CD14-positive monocyte (primary cell): ENCODE results near the gene PTPN14. TPM values are rescaled to one million over a fixed set of nuclear protein-coding genes. Genes with fewer than 3 reads are reported as not detected.
A peak's percentile ranks its signal among the peaks of the same experiment; 100 is the strongest.

Experiments
- DNase-seq, 3 donors: peaks; one replicate each; pipeline ENCODE4 v3.0.0-alpha.2; 2011 to 2022
- H2AFZ ChIP-seq: 2 replicates; pipeline ENCODE4 v1.6.0; 2012; ENCODE audit warnings: mild to moderate bottlenecking, low read depth, low read length, inconsistent platforms; ENCODE audit not compliant: insufficient read depth, poor library complexity, severe bottlenecking
- H3K27ac ChIP-seq, 2 donors: 1 replicate in 1 of 2; 2 replicates in 1 of 2; pipeline ENCODE4 v1.5.1; 2012 to 2013; ENCODE audit warnings: low read length in 2 of 2, control low read depth in 1 of 2, inconsistent platforms in 1 of 2, low read depth in 1 of 2, mild to moderate bottlenecking in 1 of 2
- H3K27me3 ChIP-seq, 2 donors: one replicate each; pipeline versions ENCODE4 v1.6.0 to v1.6.1; 2011 to 2013; ENCODE audit warnings: low read length in 2 of 2; ENCODE audit not compliant: control insufficient read depth in 2 of 2, insufficient read depth in 2 of 2
- H3K36me3 ChIP-seq, 2 donors: replicated peaks in 1 of 2; 1 replicate in 1 of 2; 2 replicates in 1 of 2; pipeline versions ENCODE4 v1.5.1 to v1.6.1; 2012 to 2013; ENCODE audit warnings: low read length in 2 of 2, control low read depth in 1 of 2, inconsistent platforms in 1 of 2, mild to moderate bottlenecking in 1 of 2; ENCODE audit not compliant: insufficient read depth in 2 of 2, control insufficient read depth in 1 of 2
- H3K4me1 ChIP-seq, 2 donors: 1 replicate in 1 of 2; 2 replicates in 1 of 2; pipeline versions ENCODE4 v1.5.1 to v1.6.1; 2012 to 2013; ENCODE audit warnings: low read length in 2 of 2, control low read depth in 1 of 2, inconsistent platforms in 1 of 2, mild to moderate bottlenecking in 1 of 2, moderate library complexity in 1 of 2; ENCODE audit not compliant: insufficient read depth in 2 of 2, control insufficient read depth in 1 of 2
- H3K4me2 ChIP-seq: replicated peaks from 2 replicates; pipeline ENCODE3; 2012; ENCODE audit warnings: low read length, moderate library complexity, mild to moderate bottlenecking; ENCODE audit not compliant: poor library complexity, severe bottlenecking; ENCODE audit errors: extremely low read depth
- H3K4me3 ChIP-seq, 3 experiments: fragments of 200-600 bp in 1 of 3; sonication (generic) in 1 of 3; replicated peaks in 1 of 3; 1 replicate in 2 of 3; 2 replicates in 1 of 3; pipeline ENCODE4 v1.5.1; 2011 to 2013; ENCODE audit warnings: low read length in 3 of 3, mild to moderate bottlenecking in 3 of 3, control low read depth in 2 of 3, low read depth in 2 of 3, inconsistent platforms in 1 of 3, moderate library complexity in 1 of 3
- H3K79me2 ChIP-seq: 2 replicates; pipeline ENCODE4 v1.6.0; 2012; ENCODE audit warnings: mild to moderate bottlenecking, control low read depth, inconsistent platforms, low read length, moderate library complexity; ENCODE audit not compliant: insufficient read depth
- H3K9ac ChIP-seq: 2 replicates; pipeline ENCODE4 v1.6.0; 2017; ENCODE audit warnings: low read length, mild to moderate bottlenecking; ENCODE audit not compliant: insufficient read depth, poor library complexity, severe bottlenecking
- H3K9me3 ChIP-seq, 2 donors: replicated peaks in 1 of 2; 1 replicate in 1 of 2; 2 replicates in 1 of 2; pipeline versions ENCODE4 v1.5.1 to v1.6.1; 2012 to 2013; ENCODE audit warnings: low read length in 2 of 2, control low read depth in 1 of 2; ENCODE audit not compliant: control insufficient read depth in 1 of 2, insufficient read depth in 1 of 2
- H4K20me1 ChIP-seq: 2 replicates; pipeline ENCODE4 v1.6.0; 2012; ENCODE audit warnings: mild to moderate bottlenecking, low read length, control low read depth, moderate library complexity; ENCODE audit not compliant: insufficient read depth
- H3K27ac Mint-ChIP-seq, 7 donors: one replicate each; pipeline ENCODE4 v1.8.0; 2020; ENCODE audit warnings: mild to moderate bottlenecking in 7 of 7, mixed read lengths in 7 of 7, moderate library complexity in 6 of 7, inconsistent platforms in 2 of 7
- H3K27me3 Mint-ChIP-seq, 3 donors: one replicate each; pipeline ENCODE4 v1.8.0; 2021 to 2022; ENCODE audit warnings: low read depth in 3 of 3, mild to moderate bottlenecking in 3 of 3, mixed read lengths in 3 of 3, moderate library complexity in 3 of 3, inconsistent platforms in 1 of 3
- H3K36me3 Mint-ChIP-seq, 2 donors: one replicate each; pipeline ENCODE4 v1.8.0; 2020; ENCODE audit warnings: mixed read lengths in 2 of 2, inconsistent platforms in 1 of 2, mild to moderate bottlenecking in 1 of 2
- H3K4me1 Mint-ChIP-seq: one replicate; pipeline ENCODE4 v1.8.0; 2020; ENCODE audit warnings: mild to moderate bottlenecking, mixed read lengths
- H3K4me3 Mint-ChIP-seq, 2 donors: one replicate each; pipeline ENCODE4 v1.8.0; 2020; ENCODE audit warnings: mild to moderate bottlenecking in 2 of 2, mixed read lengths in 2 of 2, moderate library complexity in 1 of 2
- H3K9me3 Mint-ChIP-seq, 7 donors: one replicate each; pipeline ENCODE4 v1.8.0; 2020 to 2022; ENCODE audit warnings: mixed read lengths in 7 of 7, mild to moderate bottlenecking in 6 of 7, moderate library complexity in 6 of 7, inconsistent platforms in 2 of 7
- CTCF ChIP-seq: fragments of 200-600 bp; IDR thresholded peaks from one replicate; pipeline ENCODE4 v1.8.0; 2022; ENCODE audit warnings: antibody characterized with exemption, mild to moderate bottlenecking
- WGBS: methylation state at CpG from one replicate; pipeline ENCODE4 v1.1.5; 2013; ENCODE audit warnings: missing lambda C conversion rate; ENCODE audit not compliant: insufficient coverage; 5-methylcytosine and 5-hydroxymethylcytosine counted together
- intact Hi-C, 2 donors: fragments of 100-400 bp; cut with micrococcal nuclease; formaldehyde crosslinking; loops; one replicate each; pipeline versions ENCODE4 v1.15.0 to v1.15.1; 2023
- polyA plus RNA-seq, 3 donors: library from polyadenylated mRNA; depleted of rRNA in 1 of 3; unstranded in 2 of 3; stranded (reverse) in 1 of 3; fragments of 300-500 nt in 2 of 3; fragments of >200 nt in 1 of 3; fragmentation: Illumina TruSeq in 2 of 3; gene quantifications; 1 replicate in 2 of 3; 2 replicates in 1 of 3; pipeline ENCODE4 v1.2.3, GENCODE V29; 2012 to 2021

Gene PTPN14
- polyA plus RNA-seq, 3 donors: 0.01 TPM; not detected in 1

- DNase-seq: no peak
- Mint-ChIP-seq H3K9me3 (peaks cover 7 to 28% (median 22%) of the 10 kb centered on the region in 7 donors), H3K27ac (no peak overlapping the region), H3K4me1 (no peaks in the 10 kb centered on the region), H3K4me3 (no peak overlapping the region), H3K27me3 (peaks cover 0 to 2% (median 2%) of the 10 kb centered on the region in 3 donors), H3K36me3 (peaks cover 25% of the 10 kb centered on the region in 2 donors)
- no peaks in the 10 kb centered on the region for H3K4me1 ChIP-seq
- no peak overlapping the region for H3K27ac ChIP-seq
- peaks cover 0 to 14% of the 10 kb centered on the region in 2 donors for H3K36me3 ChIP-seq
- H2AFZ ChIP-seq: no peak overlapping the region
- no peaks in the 10 kb centered on the region for H3K27me3 ChIP-seq
- no peaks in the 10 kb centered on the region for H4K20me1 ChIP-seq
- no CpG with 5 or more reads among the region's 3 CpGs for WGBS
- no peak overlapping the region for H3K4me3 ChIP-seq
- H3K9me3 ChIP-seq: peaks cover 7 to 14% of the 10 kb centered on the region in 2 donors
- no peak overlapping the region for H3K4me2 ChIP-seq
- no peak for TF ChIP-seq CTCF
- no peaks in the 10 kb centered on the region for H3K79me2 ChIP-seq
- intact Hi-C loops: no loop called here
- H3K9ac ChIP-seq: no peak overlapping the region
Measured at GRCh38 chr1:214341932-214342331, 209.5 kb downstream of the PTPN14 start.

- Histone ChIP-seq H4K20me1 (no peaks in the 10 kb centered on the region), H3K9ac (no peak overlapping the region), H3K36me3 (peaks cover 0 to 14% of the 10 kb centered on the region in 2 donors), H3K27ac (no peak overlapping the region), H3K4me3 (no peak overlapping the region), H2AFZ (no peak overlapping the region), H3K4me2 (no peak overlapping the region), H3K9me3 (peaks cover 5 to 14% of the 10 kb centered on the region in 2 donors), H3K27me3 (no peaks in the 10 kb centered on the region), H3K4me1 (no peaks in the 10 kb centered on the region), H3K79me2 (no peaks in the 10 kb centered on the region)
- H3K9me3 Mint-ChIP-seq: peaks cover 7 to 26% (median 22%) of the 10 kb centered on the region in 7 donors
- no peak overlapping the region for H3K4me3 Mint-ChIP-seq
- 81% methylated on average over 2 of the region's 3 CpGs for WGBS
- intact Hi-C loops: no loop called here
- TF ChIP-seq CTCF: no peak
- H3K4me1 Mint-ChIP-seq: no peaks in the 10 kb centered on the region
- H3K36me3 Mint-ChIP-seq: peaks cover 29 to 30% of the 10 kb centered on the region in 2 donors
- peaks cover 0 to 2% (median 2%) of the 10 kb centered on the region in 3 donors for H3K27me3 Mint-ChIP-seq
- peak overlapping the region in 1 of 7 donors; percentile 40 for H3K27ac Mint-ChIP-seq
- no peak for DNase-seq
Measured at GRCh38 chr1:214341459-214341858, 209.9 kb downstream of the PTPN14 start.
